NCI-H1436 (cell line): Measurements from ENCODE around the gene MYDGF.

Source experiments
- DNase-seq: peaks from one replicate; lab custom pipeline; 2025; lab: John Stamatoyannopoulos, UW

Gene MYDGF

GRCh38 chr19:4640247-4641000 is 29.7 kb downstream of the MYDGF start:
- DNase-seq, result no peak

- DNase-seq, result no peak
These were observed 30.5 kb downstream of the MYDGF start for GRCh38 chr19:4639531-4640246.

GRCh38 chr19:4638828-4639530 is 31.2 kb downstream of the MYDGF start, which contains the start of gene TNFAIP8L1:
Gene TNFAIP8L1 (plus strand): TSS chr19:4639516. CDS start chr19:4651870, 12,354 bp downstream.
- peak; percentile 97 for DNase-seq

- no peak for DNase-seq
These were observed 31.8 kb downstream of the MYDGF start for GRCh38 chr19:4638317-4638716.

- DNase-seq, result no peak
These were observed 33.4 kb downstream of the MYDGF start for GRCh38 chr19:4636761-4637160.

GRCh38 chr19:4636151-4636717 is 33.9 kb downstream of the MYDGF start:
- peak; percentile 66 for DNase-seq

- DNase-seq, result no peak
These were observed 34.4 kb downstream of the MYDGF start for GRCh38 chr19:4635754-4636116.

GRCh38 chr19:4633140-4633967 is 36.8 kb downstream of the MYDGF start:
- DNase-seq, result peak; percentile 21

GRCh38 chr19:4624733-4625362 is 45.3 kb downstream of the MYDGF start:
- DNase-seq, result peak; percentile 43

GRCh38 chr19:4624301-4624700 is 45.8 kb downstream of the MYDGF start:
- no peak for DNase-seq

GRCh38 chr19:4622695-4623421 is 47.3 kb downstream of the MYDGF start:
- DNase-seq, result no peak

GRCh38 chr19:4620675-4621074 is 49.5 kb downstream of the MYDGF start:
- no peak for DNase-seq

- no peak for DNase-seq
These were observed 50.4 kb downstream of the MYDGF start for GRCh38 chr19:4619668-4620294.

- no peak for DNase-seq
These were observed 52.1 kb downstream of the MYDGF start for GRCh38 chr19:4618019-4618418.

GRCh38 chr19:4613254-4613751 is 56.8 kb downstream of the MYDGF start:
- no peak for DNase-seq

- peak; percentile 82 for DNase-seq
These were observed 60.1 kb downstream of the MYDGF start for GRCh38 chr19:4609878-4610511.
